RWPE2 (cell line): ENCODE data around the gene MATCAP1.
A peak's percentile ranks its signal among the peaks of the same experiment; 100 is the strongest.

Experiments used
- ATAC-seq: fragments of 200-7000 bp; cut with Tn5 transposase; 3 replicates; pipeline ENCODE4 v1.9.1; 2021; ENCODE audit warnings: low read depth
- DNase-seq: peaks from one replicate; pipeline ENCODE4 v3.0.0-alpha.2; 2020; ENCODE audit warnings: low spot score
- H3K27ac ChIP-seq: fragments of 450-650 bp; 2 replicates; pipeline ENCODE4 v1.5.1; 2017; ENCODE audit warnings: mild to moderate bottlenecking; ENCODE audit not compliant: poor library complexity, severe bottlenecking
- H3K27me3 ChIP-seq: fragments of 250-450 bp; sonication (Bioruptor Pico); 2 replicates; pipeline ENCODE4 v1.5.1; 2021; ENCODE audit warnings: mild to moderate bottlenecking, moderate library complexity; ENCODE audit not compliant: insufficient read depth, poor library complexity, severe bottlenecking
- H3K36me3 ChIP-seq: fragments of 250-450 bp; sonication (Bioruptor Pico); 2 replicates; pipeline ENCODE4 v1.5.1; 2020; ENCODE audit warnings: low read depth, mild to moderate bottlenecking, moderate library complexity
- H3K4me1 ChIP-seq: fragments of 250-450 bp; sonication (Bioruptor Pico); 2 replicates; pipeline ENCODE4 v1.5.1; 2021; ENCODE audit warnings: mild to moderate bottlenecking, moderate library complexity; ENCODE audit not compliant: insufficient read depth, poor library complexity, severe bottlenecking
- H3K4me3 ChIP-seq: fragments of 250-450 bp; sonication (Bioruptor Pico); 2 replicates; pipeline ENCODE4 v1.5.1; 2021; ENCODE audit warnings: mild to moderate bottlenecking, moderate library complexity; ENCODE audit not compliant: severe bottlenecking
- H3K9me3 ChIP-seq: fragments of 250-450 bp; sonication (Bioruptor Pico); 2 replicates; pipeline ENCODE4 v1.5.1; 2021; ENCODE audit warnings: mild to moderate bottlenecking, moderate library complexity; ENCODE audit not compliant: severe bottlenecking
- CTCF ChIP-seq: fragments of 450-650 bp; IDR thresholded peaks from one replicate; pipeline ENCODE4 v1.5.1; 2017; ENCODE audit warnings: mild to moderate bottlenecking, moderate library complexity; ENCODE audit not compliant: poor library complexity, severe bottlenecking

MATCAP1 gene

GRCh38 chr16:67199808-67200198 is 16.0 kb upstream of the MATCAP1 start:
- peak; percentile 37 for ATAC-seq
- Histone ChIP-seq H3K4me1 (peaks cover 6% of the 10 kb centered on the region), H3K27ac (peak overlapping the region; percentile 78), H3K4me3 (peak overlapping the region; percentile 48), H3K27me3 (no peaks in the 10 kb centered on the region), H3K36me3 (peaks cover 69% of the 10 kb centered on the region), H3K9me3 (no peaks in the 10 kb centered on the region)
- DNase-seq, result peak; percentile 64
- TF ChIP-seq CTCF, result peak; percentile 80

- Histone ChIP-seq H3K27me3 (no peaks in the 10 kb centered on the region), H3K27ac (peak within 1 kb of the TSS; percentile 78), H3K4me1 (peaks cover 6% of the 10 kb centered on the region), H3K36me3 (peaks cover 75% of the 10 kb centered on the region), H3K9me3 (no peaks in the 10 kb centered on the region), H3K4me3 (peak within 1 kb of the TSS; percentile 48)
- TF ChIP-seq CTCF, result peak; percentile 81
- no peak for DNase-seq
- ATAC-seq, result peak; percentile 73
These were observed 15.4 kb upstream of the MATCAP1 start, which contains the start of gene ELMO3 for GRCh38 chr16:67199011-67199807. TSS of gene ELMO3 (plus strand) at chr16:67199131. CDS start at chr16:67199327, 196 bp downstream.

- TF ChIP-seq CTCF, result peak; percentile 86
- H3K9me3 ChIP-seq, result no peaks in the 10 kb centered on the region
- no peaks in the 10 kb centered on the region for H3K27me3 ChIP-seq
- H3K27ac ChIP-seq, result peak overlapping the region; percentile 78
- ATAC-seq (peak; percentile 48), DNase-seq (peak; percentile 79)
- peaks cover 7% of the 10 kb centered on the region for H3K4me1 ChIP-seq
- no peak overlapping the region for H3K4me3 ChIP-seq
- peaks cover 84% of the 10 kb centered on the region for H3K36me3 ChIP-seq
These were observed 14.5 kb upstream of the MATCAP1 start for GRCh38 chr16:67198238-67198734.

GRCh38 chr16:67197704-67198103 is 13.9 kb upstream of the MATCAP1 start:
- Histone ChIP-seq H3K27ac (peak overlapping the region; percentile 78), H3K36me3 (peaks cover 86% of the 10 kb centered on the region)

More at GRCh38 chr16:67197704-67198103, 13.9 kb upstream of the MATCAP1 start:
- ATAC-seq (no peak), DNase-seq (peak; percentile 45)
- Histone ChIP-seq H3K4me1 (peaks cover 9% of the 10 kb centered on the region), H3K4me3 (no peak overlapping the region), H3K9me3 (no peaks in the 10 kb centered on the region), H3K27me3 (no peaks in the 10 kb centered on the region)
- no peak for TF ChIP-seq CTCF
